Measurements from ENCODE around the gene FCN2. TPM values are rescaled to one million over a fixed set of nuclear protein-coding genes. Genes with fewer than 3 reads are reported as not detected.

FCN2 gene
- total RNA-seq, 2 experiments from 2014 or later = not detected

- CTCF ChIA-PET = no interaction called here
Measured at GRCh38 chr9:134867917-134868750, 12.5 kb upstream of the FCN2 start.

GRCh38 chr9:134868751-134869553, 11.7 kb upstream of the FCN2 start:
- CTCF ChIA-PET = no interaction called here
- POLR2A ChIA-PET = no interaction called here

More at GRCh38 chr9:134867917-134868750, 12.5 kb upstream of the FCN2 start:
- POLR2A ChIA-PET = no interaction called here

GRCh38 chr9:134869554-134870300, 10.9 kb upstream of the FCN2 start:
- ChIA-PET CTCF (no interaction called here), POLR2A (no interaction called here)

DNA sequence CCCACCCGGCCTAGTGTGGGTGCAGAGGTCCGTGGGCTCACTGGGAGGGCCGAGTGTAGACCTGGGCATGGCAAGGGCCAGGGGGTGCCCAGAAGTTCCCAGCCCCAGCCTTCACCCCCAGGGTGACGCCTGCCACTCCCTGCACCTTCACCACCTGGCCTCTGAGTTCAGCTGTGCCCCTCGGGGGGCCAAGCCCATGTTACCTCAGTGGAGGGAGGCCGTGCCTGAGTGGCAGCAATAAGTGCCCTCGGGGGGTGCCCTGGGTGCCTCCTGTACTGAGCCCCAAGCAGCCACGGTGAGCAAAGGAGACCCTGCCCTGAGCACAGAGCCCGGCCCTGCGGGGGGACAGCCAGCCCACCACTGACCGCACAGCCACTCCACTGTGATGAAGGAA, 10.3 kb upstream of the FCN2 start:
- CTCF ChIA-PET = no interaction called here
- POLR2A ChIA-PET = no interaction called here

DNA sequence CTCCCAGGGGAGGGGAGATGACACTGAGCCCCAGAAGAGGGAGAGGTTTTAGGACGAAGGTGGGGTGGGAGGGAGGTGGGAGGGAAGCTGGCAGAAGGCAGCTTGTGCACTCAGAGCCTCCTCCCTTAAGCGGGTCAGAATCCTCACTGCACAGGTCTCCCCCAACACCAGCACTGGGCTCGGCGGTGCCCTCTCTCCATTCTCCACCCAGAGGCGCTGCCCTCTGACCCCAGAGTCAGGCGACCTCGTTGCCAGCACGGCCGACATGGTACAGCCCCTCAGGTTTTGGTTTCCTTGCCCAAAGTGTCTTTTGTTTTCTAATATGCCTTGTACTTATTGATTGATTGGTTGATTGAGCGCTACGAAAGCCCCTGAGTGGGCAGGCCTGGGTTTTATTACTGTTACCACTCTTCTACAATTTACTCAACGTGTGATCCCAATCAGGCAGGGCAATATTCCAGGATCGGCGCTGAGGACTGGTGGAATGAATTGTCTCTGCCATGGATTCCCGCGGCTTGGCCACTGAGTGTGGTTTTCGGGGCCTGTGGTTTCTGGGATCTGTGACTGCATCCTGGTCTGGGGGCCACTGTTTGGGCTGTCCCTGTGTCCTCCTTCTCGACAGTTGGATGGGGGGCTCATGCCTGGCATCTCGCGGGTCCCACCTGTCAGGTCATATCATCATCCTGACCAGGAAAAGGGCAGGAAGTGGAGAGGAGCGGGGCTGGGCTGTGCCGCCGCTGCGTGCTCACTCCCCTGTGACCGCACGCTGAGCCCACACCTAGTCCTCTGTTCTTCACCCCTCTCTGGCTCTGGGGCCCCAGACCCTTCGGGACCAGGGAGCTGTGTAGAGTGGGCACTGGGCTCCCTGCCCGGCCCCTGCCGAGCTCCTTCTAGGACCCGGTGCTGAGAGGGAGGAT, 9.6 kb upstream of the FCN2 start:
- POLR2A ChIA-PET = no interaction called here
- CTCF ChIA-PET = no interaction called here

DNA sequence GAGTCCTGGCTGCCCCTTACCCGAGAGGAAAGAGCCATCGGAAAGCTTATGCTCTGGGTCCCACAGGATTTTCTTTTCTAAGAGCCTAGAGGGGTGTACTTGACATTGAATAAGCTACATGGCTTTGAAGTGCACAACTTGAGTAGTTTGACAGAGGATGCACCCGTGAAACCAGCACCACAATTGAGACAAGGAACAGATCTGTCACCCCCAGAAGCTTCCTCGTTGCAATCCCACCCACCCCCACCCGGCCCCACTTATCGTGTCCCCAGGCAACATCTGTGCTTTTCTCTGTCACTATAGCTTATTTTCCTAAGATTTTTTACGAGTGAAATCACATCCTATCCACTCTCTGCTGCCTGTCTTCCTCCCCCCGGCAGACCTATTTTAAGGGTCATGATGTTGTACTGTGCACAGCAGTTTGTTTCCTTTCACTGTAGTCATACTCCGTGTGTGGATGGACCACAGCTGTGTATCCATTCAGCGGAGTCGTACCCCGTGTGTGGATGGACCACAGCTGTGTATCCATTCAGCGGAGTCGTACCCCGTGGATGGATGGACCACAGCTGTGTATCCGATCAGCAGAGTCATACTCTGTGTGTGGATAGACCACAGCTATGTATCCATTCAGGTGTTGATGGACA, 8.8 kb upstream of the FCN2 start:
- POLR2A ChIA-PET = no interaction called here
- CTCF ChIA-PET = no interaction called here

GRCh38 chr9:134872482-134873231, 8.0 kb upstream of the FCN2 start:
- CTCF ChIA-PET = no interaction called here

DNA sequence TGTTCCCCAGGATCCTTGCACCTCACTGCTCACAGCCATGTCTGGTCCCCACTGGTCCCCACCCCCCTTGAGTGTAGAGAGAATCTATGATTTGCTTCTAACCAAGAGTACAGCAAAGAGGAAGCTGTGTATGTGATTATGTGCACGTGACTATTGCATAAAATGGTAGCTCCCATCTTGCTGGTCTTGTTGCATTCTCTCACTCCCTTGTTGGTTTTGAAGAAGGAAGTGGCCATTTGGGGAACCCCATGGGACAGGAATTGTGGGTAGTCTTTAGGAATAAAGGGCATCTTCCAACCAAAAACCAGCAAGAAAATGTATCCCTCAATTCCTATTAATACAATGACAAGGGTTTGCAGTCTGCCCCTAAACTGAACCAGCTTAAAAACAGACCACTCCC, 5.2 kb upstream of the FCN2 start:
- CTCF ChIA-PET = no interaction called here

More at GRCh38 chr9:134872482-134873231, 8.0 kb upstream of the FCN2 start:
- POLR2A ChIA-PET = no interaction called here

GRCh38 chr9:134877541-134877940, 3.1 kb upstream of the FCN2 start:
- ChIA-PET CTCF (no interaction called here), POLR2A (no interaction called here)

More for the DNA sequence above, 5.2 kb upstream of the FCN2 start:
- POLR2A ChIA-PET = no interaction called here

DNA sequence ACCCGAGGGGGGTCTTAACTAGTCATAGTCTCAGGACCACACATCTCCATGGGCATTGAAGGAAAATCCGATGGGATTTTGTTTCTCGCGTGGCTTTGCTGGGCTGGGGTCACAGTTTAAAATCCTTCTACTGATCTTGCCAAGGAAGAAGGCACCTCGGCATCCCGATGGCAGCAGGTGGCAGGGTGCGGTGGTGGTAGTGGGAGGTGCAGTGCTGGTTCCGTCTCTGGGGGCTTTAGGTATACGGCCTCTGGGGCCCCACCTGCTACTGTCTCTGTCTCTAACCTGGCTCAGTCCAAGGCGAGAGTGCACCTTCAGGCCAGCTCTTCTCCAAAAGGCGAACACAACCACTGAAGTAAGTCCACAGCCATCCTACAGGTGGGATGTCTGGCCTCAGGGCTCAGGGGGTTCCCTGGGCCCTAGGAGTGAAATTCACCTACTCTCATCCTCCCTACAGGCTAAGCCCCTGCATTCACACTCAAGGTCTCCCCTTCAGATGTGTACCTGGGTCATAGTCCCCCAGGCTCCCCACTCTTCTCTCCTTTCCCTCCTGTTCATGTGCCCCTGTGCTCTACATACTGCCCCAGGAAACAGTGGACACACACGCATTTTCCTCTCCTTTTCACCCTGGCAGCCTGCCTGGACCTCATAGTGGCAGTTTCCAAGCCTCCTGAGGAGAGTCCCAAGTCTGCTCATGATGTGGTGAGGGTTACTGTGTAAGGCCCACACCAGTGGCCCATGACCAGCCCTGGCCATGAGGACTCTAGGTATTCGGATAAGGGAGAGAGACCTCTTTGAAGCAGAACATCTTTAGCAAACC, 736 bp upstream of the FCN2 start:
- POLR2A ChIA-PET = no interaction called here
- CTCF ChIA-PET = no interaction called here

DNA sequence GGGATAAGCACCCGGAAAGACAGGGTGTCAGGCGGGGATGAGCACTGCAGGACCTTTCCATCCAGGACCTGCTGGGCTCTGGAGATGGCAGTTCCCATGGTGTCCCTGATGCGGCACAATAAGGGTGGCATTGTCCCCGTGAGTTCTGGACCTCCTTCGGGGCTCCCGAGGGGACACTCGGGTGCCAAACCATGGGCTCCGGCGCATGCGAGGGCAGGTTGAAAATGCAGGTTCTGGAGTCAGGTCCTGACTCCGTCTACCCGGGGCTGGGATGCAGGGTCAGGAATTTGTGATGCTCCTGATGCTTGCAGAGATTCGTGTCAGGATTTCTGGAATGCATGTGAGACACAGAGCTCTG, 682 bp downstream of the FCN2 start:
- POLR2A ChIA-PET = no interaction called here
- CTCF ChIA-PET = no interaction called here

- POLR2A ChIA-PET = no interaction called here
- CTCF ChIA-PET = no interaction called here
Measured at GRCh38 chr9:134882204-134882785, 1.7 kb downstream of the FCN2 start.

DNA sequence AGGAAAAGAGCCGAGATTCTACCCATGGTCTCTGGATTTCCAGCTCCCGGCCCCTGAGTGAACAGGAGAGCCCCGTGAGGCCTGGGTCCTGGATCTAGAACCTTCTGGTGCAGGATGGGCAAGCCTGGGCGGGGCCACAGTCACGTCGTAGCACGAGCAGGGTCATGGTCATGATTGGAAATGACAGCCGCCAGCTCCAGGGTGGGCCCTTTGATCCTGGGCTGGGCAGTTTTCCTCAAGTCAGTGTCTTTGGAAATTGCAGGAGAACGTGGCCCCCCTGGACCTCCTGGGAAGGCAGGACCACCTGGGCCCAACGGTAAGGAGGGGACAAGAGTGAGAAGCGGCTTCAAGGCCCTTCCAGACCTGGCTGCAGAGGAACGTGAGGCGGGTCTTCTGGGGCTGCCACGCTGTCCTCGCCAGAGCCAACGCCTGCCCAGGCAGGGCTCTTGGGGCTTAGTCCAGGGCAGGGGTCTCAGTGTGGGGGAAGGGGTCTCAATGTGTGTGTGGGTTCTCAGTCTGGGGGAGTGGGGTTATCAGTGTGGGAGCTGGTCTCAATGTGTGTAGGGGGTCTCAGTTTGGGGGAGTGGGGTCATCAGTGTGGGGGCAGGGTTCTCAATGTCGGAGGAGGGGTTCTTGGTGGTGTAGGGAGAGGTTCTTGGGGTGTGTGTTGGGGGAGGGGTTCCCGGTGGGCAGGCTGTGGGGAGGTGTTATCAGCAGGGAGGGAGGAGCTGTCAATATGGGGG, 2.6 kb downstream of the FCN2 start:
- ChIA-PET POLR2A (no interaction called here), CTCF (no interaction called here)

DNA sequence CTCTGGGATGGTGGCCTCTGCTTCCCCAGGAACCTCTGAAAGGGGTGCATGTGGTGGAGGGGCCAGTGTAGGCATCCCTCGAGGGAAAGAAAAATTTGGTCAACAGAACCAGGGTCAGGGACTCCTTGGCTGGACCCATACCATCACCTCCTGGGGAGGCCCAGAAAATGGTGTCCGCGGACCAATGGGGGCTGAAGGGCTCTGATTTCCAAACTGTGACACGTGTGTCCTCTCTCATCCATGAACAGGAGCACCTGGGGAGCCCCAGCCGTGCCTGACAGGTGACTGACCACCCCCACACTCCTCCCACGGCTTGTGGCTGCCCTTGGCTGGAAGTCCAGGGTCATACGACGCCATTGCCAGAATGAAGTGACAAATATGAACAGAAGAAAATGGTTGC, 3.9 kb downstream of the FCN2 start:
- CTCF ChIA-PET = no interaction called here
- POLR2A ChIA-PET = no interaction called here

GRCh38 chr9:134885001-134885678, 4.5 kb downstream of the FCN2 start:
- CTCF ChIA-PET = no interaction called here
- POLR2A ChIA-PET = no interaction called here

DNA sequence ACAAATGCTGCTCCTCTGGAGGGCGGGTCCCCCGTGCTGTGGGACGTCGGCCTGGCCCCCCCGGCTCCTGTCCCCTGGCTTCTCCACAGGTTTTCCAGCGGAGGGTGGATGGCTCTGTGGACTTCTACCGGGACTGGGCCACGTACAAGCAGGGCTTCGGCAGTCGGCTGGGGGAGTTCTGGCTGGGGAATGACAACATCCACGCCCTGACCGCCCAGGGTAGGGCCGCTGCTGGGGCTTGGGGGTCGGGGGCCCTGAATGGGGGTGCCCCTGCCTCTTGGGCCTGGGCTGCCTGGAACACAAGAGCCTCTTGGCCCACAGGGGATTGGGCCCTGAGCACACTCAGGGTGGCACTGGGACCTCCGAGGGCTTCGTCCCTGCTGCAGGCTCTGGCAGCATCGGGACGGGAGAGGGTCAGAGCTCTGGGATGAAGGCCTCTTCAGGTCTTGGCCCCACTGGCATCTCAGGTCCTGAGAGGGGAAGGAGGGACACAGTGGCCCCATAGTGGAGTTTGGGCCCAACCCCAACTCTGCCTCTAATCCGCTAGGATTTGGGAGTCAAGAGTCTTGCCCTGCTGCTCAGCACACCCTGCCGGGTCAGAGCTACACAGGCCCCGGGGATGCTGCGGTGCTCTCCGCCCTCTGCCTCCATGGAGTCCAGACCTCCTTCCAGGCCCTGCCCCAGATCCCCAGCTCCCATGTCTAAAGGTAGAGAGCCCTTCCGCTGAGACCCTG, 5.2 kb downstream of the FCN2 start:
- ChIA-PET POLR2A (no interaction called here), CTCF (no interaction called here)

Data from activated CD8-positive, alpha-beta memory T cell treated with anti-CD3 and anti-CD28 coated beads for 36 hours (primary cell).